Liver (tissue), 9 donors: ENCODE data around the gene CYB5RL. TPM values are rescaled to one million over a fixed set of nuclear protein-coding genes. Genes with fewer than 3 reads are reported as not detected.

Source experiments
- DNase-seq: peaks from one replicate; pipeline ENCODE4 v3.0.0-alpha.2; 2017; ENCODE audit warnings: low spot score
- H3K27ac ChIP-seq, 2 donors: one replicate each; pipeline ENCODE4 v1.7.0; 2013; ENCODE audit warnings: inconsistent platforms in 2 of 2, low read length in 2 of 2, control low read depth in 1 of 2, low read depth in 1 of 2, mild to moderate bottlenecking in 1 of 2
- H3K27me3 ChIP-seq, 4 donors: one replicate each; pipeline versions ENCODE4 v1.6.1 to v1.7.0; 2013; ENCODE audit warnings: low read length in 3 of 4, inconsistent platforms in 1 of 4, mild to moderate bottlenecking in 1 of 4, moderate library complexity in 1 of 4; ENCODE audit not compliant: control insufficient read depth in 4 of 4, insufficient read depth in 4 of 4
- H3K36me3 ChIP-seq, 4 donors: one replicate each; pipeline versions ENCODE4 v1.6.1 to v1.7.0; 2013; ENCODE audit warnings: low read length in 3 of 4, mild to moderate bottlenecking in 3 of 4, low read depth in 1 of 4, moderate library complexity in 1 of 4; ENCODE audit not compliant: control insufficient read depth in 4 of 4, insufficient read depth in 3 of 4
- H3K4me1 ChIP-seq, 4 donors: one replicate each; pipeline versions ENCODE4 v1.6.1 to v1.7.0; 2013; ENCODE audit warnings: low read length in 3 of 4, mild to moderate bottlenecking in 3 of 4, moderate library complexity in 1 of 4; ENCODE audit not compliant: control insufficient read depth in 4 of 4, insufficient read depth in 4 of 4
- H3K4me3 ChIP-seq, 3 donors: one replicate each; pipeline versions ENCODE4 v1.6.1 to v1.7.0; 2013; ENCODE audit warnings: low read length in 3 of 3, control low read depth in 1 of 3, low read depth in 1 of 3, mild to moderate bottlenecking in 1 of 3
- H3K9ac ChIP-seq, 2 donors: one replicate each; pipeline ENCODE4 v1.7.0; 2013; ENCODE audit warnings: low read length in 2 of 2, mild to moderate bottlenecking in 2 of 2, moderate library complexity in 2 of 2, control low read depth in 1 of 2, low read depth in 1 of 2
- H3K9me3 ChIP-seq, 4 donors: one replicate each; pipeline versions ENCODE4 v1.6.1 to v1.7.0; 2013; ENCODE audit warnings: low read length in 3 of 4; ENCODE audit not compliant: control insufficient read depth in 4 of 4
- EGR1 ChIP-seq, 2 donors: IDR thresholded peaks; 2 replicates each; pipeline ENCODE4 v1.6.1; 2016 to 2018; ENCODE audit warnings: antibody characterized with exemption in 2 of 2, low read depth in 2 of 2
- FOXA1 ChIP-seq: IDR thresholded peaks from 2 replicates; pipeline ENCODE4 v1.6.1; 2016; ENCODE audit warnings: antibody characterized with exemption
- MAX ChIP-seq: IDR thresholded peaks from 2 replicates; pipeline ENCODE4 v1.6.1; 2016; ENCODE audit warnings: antibody characterized with exemption
- RXRA ChIP-seq, 2 donors: IDR thresholded peaks; 2 replicates each; pipeline ENCODE4 v1.6.1; 2017 to 2018; ENCODE audit warnings: antibody characterized with exemption in 2 of 2, mild to moderate bottlenecking in 1 of 2
- SP1 ChIP-seq: IDR thresholded peaks from 2 replicates; pipeline ENCODE4 v1.6.1; 2018; ENCODE audit warnings: antibody characterized with exemption, mild to moderate bottlenecking
- TAF1 ChIP-seq: conservative IDR thresholded peaks from 2 replicates; pipeline ENCODE4 v1.6.1; 2016; ENCODE audit warnings: antibody characterized with exemption, mild to moderate bottlenecking
- YY1 ChIP-seq: IDR thresholded peaks from 2 replicates; pipeline ENCODE4 v1.6.1; 2016; ENCODE audit warnings: antibody characterized with exemption, mild to moderate bottlenecking
- WGBS: extraction: QIAGEN DNeasy Blood & Tissue Kit; methylation state at CpG from one replicate; pipeline ENCODE4 v1.1.7; 2013; 5-methylcytosine and 5-hydroxymethylcytosine counted together
- polyA plus RNA-seq, 2 donors: library from polyadenylated mRNA; stranded (reverse) in 1 of 2; unstranded in 1 of 2; fragments of 200-250 nt in 1 of 2; fragments of >200 nt in 1 of 2; fragmentation: Nextera tagmentation in 1 of 2; extraction: Ambion mirVana in 1 of 2; gene quantifications; one replicate each; pipeline versions ENCODE4 v1.2.1 to v1.2.3, GENCODE V29; 2013 to 2015
- total RNA-seq, 2 donors: library from RNA; depleted of rRNA; stranded (reverse); fragments of >200 nt; gene quantifications; one replicate each; pipeline ENCODE4 v1.2.3, GENCODE V29; 2014
- TF ChIP-seq, protein P1 (sequence below): IDR thresholded peaks from 2 replicates; pipeline ENCODE4 v1.6.1; 2016; ENCODE audit warnings: antibody characterized with exemption
- TF ChIP-seq, protein P2 (sequence below): IDR thresholded peaks from 2 replicates; pipeline ENCODE4 v1.6.1; 2016; ENCODE audit warnings: antibody characterized with exemption, mild to moderate bottlenecking
- donor health status: healthy.
- donor health status: healthy.
- donor health status: healthy.
- donor health status: healthy.
- donor health status: healthy.

Gene CYB5RL
- total and polyA plus RNA-seq, 4 donors: 1.5 to 4.5 (median 2.5) TPM

- Histone ChIP-seq H3K4me3 (no peak within 1 kb of the TSS), H3K9ac (no peak within 1 kb of the TSS), H3K27ac (peak within 1 kb of the TSS in 1 of 2 donors; percentile 33), H3K4me1 (peaks cover 4 to 9% (median 7%) of the 10 kb centered on the region in 4 donors), H3K27me3 (no peaks in the 10 kb centered on the region), H3K36me3 (no peaks in the 10 kb centered on the region), H3K9me3 (no peaks in the 10 kb centered on the region)
- WGBS: 97% methylated on average over 5 of the region's 5 CpGs
- no peak for DNase-seq
- no peak for TF ChIP-seq FOXA1
- TF ChIP-seq MAX: no peak
- no peak for TF ChIP-seq EGR1 (IDR thresholded peaks at IDR 0.05; ENCODE audit: low read depth in 2 of 2)
- no peak for TF ChIP-seq RXRA (IDR thresholded peaks at IDR 0.05)
- no peak for TF ChIP-seq YY1
- TF ChIP-seq, protein P1, sequence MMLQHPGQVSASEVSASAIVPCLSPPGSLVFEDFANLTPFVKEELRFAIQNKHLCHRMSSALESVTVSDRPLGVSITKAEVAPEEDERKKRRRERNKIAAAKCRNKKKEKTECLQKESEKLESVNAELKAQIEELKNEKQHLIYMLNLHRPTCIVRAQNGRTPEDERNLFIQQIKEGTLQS: no peak
- TF ChIP-seq TAF1: no peak
Observed at GRCh38 chr1:54152696-54153095, 47.1 kb downstream of the CYB5RL start, which contains the start of gene CDCP2. Gene CDCP2 (minus strand): TSS chr1:54153000. CDS start chr1:54152922, 78 bp downstream.

GRCh38 chr1:54151013-54151412 lies 48.8 kb downstream of the CYB5RL start:
- TF ChIP-seq SP1: no peak
- TF ChIP-seq TAF1: no peak
- TF ChIP-seq, protein P2, sequence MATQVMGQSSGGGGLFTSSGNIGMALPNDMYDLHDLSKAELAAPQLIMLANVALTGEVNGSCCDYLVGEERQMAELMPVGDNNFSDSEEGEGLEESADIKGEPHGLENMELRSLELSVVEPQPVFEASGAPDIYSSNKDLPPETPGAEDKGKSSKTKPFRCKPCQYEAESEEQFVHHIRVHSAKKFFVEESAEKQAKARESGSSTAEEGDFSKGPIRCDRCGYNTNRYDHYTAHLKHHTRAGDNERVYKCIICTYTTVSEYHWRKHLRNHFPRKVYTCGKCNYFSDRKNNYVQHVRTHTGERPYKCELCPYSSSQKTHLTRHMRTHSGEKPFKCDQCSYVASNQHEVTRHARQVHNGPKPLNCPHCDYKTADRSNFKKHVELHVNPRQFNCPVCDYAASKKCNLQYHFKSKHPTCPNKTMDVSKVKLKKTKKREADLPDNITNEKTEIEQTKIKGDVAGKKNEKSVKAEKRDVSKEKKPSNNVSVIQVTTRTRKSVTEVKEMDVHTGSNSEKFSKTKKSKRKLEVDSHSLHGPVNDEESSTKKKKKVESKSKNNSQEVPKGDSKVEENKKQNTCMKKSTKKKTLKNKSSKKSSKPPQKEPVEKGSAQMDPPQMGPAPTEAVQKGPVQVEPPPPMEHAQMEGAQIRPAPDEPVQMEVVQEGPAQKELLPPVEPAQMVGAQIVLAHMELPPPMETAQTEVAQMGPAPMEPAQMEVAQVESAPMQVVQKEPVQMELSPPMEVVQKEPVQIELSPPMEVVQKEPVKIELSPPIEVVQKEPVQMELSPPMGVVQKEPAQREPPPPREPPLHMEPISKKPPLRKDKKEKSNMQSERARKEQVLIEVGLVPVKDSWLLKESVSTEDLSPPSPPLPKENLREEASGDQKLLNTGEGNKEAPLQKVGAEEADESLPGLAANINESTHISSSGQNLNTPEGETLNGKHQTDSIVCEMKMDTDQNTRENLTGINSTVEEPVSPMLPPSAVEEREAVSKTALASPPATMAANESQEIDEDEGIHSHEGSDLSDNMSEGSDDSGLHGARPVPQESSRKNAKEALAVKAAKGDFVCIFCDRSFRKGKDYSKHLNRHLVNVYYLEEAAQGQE: no peak
- TF ChIP-seq, protein P1: no peak
- TF ChIP-seq EGR1 (IDR thresholded peaks at IDR 0.05; ENCODE audit: low read depth in 2 of 2): no peak
- no peak overlapping the region for H3K9ac ChIP-seq
- no peaks in the 10 kb centered on the region for H3K27me3 ChIP-seq
- 93% methylated on average over 5 of the region's 5 CpGs for WGBS
- peaks cover 4 to 9% (median 7%) of the 10 kb centered on the region in 4 donors for H3K4me1 ChIP-seq
- no peaks in the 10 kb centered on the region for H3K36me3 ChIP-seq
- no peak overlapping the region for H3K27ac ChIP-seq
- no peaks in the 10 kb centered on the region for H3K9me3 ChIP-seq
- H3K4me3 ChIP-seq: no peak overlapping the region
- no peak for DNase-seq

Other genes with a start within 250 kb of the CYB5RL start
- not detected for gene LDLRAD1, start 181.8 kb downstream of the CYB5RL start, total RNA-seq
- gene LDLRAD1, start 181.8 kb downstream of the CYB5RL start, polyA plus RNA-seq: not detected
- gene TMEM59, start 146.8 kb downstream of the CYB5RL start, total RNA-seq: 100 to 1,000 TPM; 255 to 261 TPM
- 100 to 1,000 TPM; 298 to 436 TPM for gene TMEM59, start 146.8 kb downstream of the CYB5RL start, polyA plus RNA-seq
- gene TCEANC2, start 146.4 kb downstream of the CYB5RL start, total RNA-seq: 1 to 10 TPM; 1.9 to 2.1 TPM
- 1 to 10 TPM in 1 of 2 donors, under 1 TPM in 1; 0.89 to 1.6 TPM for gene TCEANC2, start 146.4 kb downstream of the CYB5RL start, polyA plus RNA-seq
- gene CDCP2, start 47.0 kb downstream of the CYB5RL start, total RNA-seq: under 1 TPM in 1 of 2 donors, not detected in 1; under 0.01 TPM
- not detected for gene CDCP2, start 47.0 kb downstream of the CYB5RL start, polyA plus RNA-seq
- 10 to 100 TPM; 34.7 to 52.5 TPM for gene MRPL37, start 137 bp upstream of the CYB5RL start, total RNA-seq
- 100 to 1,000 TPM in 1 of 2 donors, 10 to 100 TPM in 1; 86.0 to 114 TPM for gene MRPL37, start 137 bp upstream of the CYB5RL start, polyA plus RNA-seq
- 10 to 100 TPM in 1 of 2 donors, 1 to 10 TPM in 1; 7.7 to 24.7 TPM for gene SSBP3, start 206.4 kb upstream of the CYB5RL start, total RNA-seq
- gene SSBP3, start 206.4 kb upstream of the CYB5RL start, polyA plus RNA-seq: 10 to 100 TPM; 16.5 to 18.0 TPM